Naive thymus-derived CD4-positive, alpha-beta T cell (primary cell): Measurements from ENCODE around the gene NINJ1. TPM values are rescaled to one million over a fixed set of nuclear protein-coding genes. Genes with fewer than 3 reads are reported as not detected.

Experiments used
- polyA plus RNA-seq, 2 donors: library from polyadenylated mRNA; unstranded; fragments of 300-500 nt; fragmentation: Illumina TruSeq; gene quantifications; one replicate each; pipeline ENCODE4 v1.2.3, GENCODE V29; 2021
- total RNA-seq, 6 experiments: library from RNA in 5 of 6; stranded (reverse) in 5 of 6; gene quantifications; 1 replicate in 5 of 6; 2 replicates in 1 of 6; pipeline ENCODE4 v1.2.3 and lab custom pipeline; 2021 to 2026

Gene NINJ1
- total and polyA plus RNA-seq, 7 experiments from 2014 or later: 30.7 to 163 (median 113) TPM

Other genes starting within 250 kb of the NINJ1 start
- gene FGD3, start 186.7 kb downstream of the NINJ1 start, total RNA-seq: 100 to 1,000 TPM; 141 to 341 (median 193) TPM
- gene FGD3, start 186.7 kb downstream of the NINJ1 start, polyA plus RNA-seq: 100 to 1,000 TPM; 114 to 216 TPM
- 10 to 100 TPM; 62.8 to 83.5 (median 68.7) TPM for gene SUSD3, start 75.5 kb downstream of the NINJ1 start, total RNA-seq
- 100 to 1,000 TPM; 186 to 315 TPM for gene SUSD3, start 75.5 kb downstream of the NINJ1 start, polyA plus RNA-seq
- gene CARD19, start 38.0 kb downstream of the NINJ1 start, total RNA-seq: 10 to 100 TPM; 43.0 to 90.0 (median 54.1) TPM
- 10 to 100 TPM; 59.2 to 75.6 TPM for gene CARD19, start 38.0 kb downstream of the NINJ1 start, polyA plus RNA-seq
- under 1 TPM in 4 of 5 experiments, not detected in 1; 0.32 to 0.83 (median 0.46) TPM for gene WNK2, start 49.9 kb upstream of the NINJ1 start, total RNA-seq
- not detected for gene WNK2, start 49.9 kb upstream of the NINJ1 start, polyA plus RNA-seq